Activated naive CD4-positive, alpha-beta T cell treated with anti-CD3 and anti-CD28 coated beads, Interleukin-2, amount 50 U/mL, for 72 hours (primary cell): Measurements from ENCODE around the gene IGFBP6. TPM values are rescaled to one million over a fixed set of nuclear protein-coding genes. Genes with fewer than 3 reads are reported as not detected.
"Not testable (repeated sequence)": the region's sequence is repeated elsewhere in the genome, so short reads cannot be mapped to it uniquely, and the experiment has no call there.

Experiments
- ATAC-seq, 2 donors: fragments of 150-1000 bp; cut with Tn5 transposase; 2 replicates each; pipeline ENCODE4 v1.10.0; 2021; ENCODE audit warnings: mild to moderate bottlenecking in 2 of 2, moderate library complexity in 2 of 2
- DNase-seq, 2 donors: peaks; one replicate each; pipeline ENCODE4 v3.0.0; 2021 to 2022; ENCODE audit warnings: low spot score in 2 of 2
- H3K27ac Mint-ChIP-seq, 2 donors: one replicate each; pipeline ENCODE4 v1.8.0; 2022; ENCODE audit warnings: mild to moderate bottlenecking in 2 of 2, mixed read lengths in 2 of 2
- H3K36me3 Mint-ChIP-seq, 2 donors: one replicate each; pipeline ENCODE4 v1.8.0; 2022; ENCODE audit warnings: mixed read lengths in 2 of 2
- H3K9me3 Mint-ChIP-seq, 2 donors: one replicate each; pipeline ENCODE4 v1.8.0; 2022; ENCODE audit warnings: mixed read lengths in 2 of 2
- total RNA-seq, 2 donors: library from RNA; stranded (reverse); gene quantifications; one replicate each; pipeline ENCODE4 v1.2.3, GENCODE V29; 2022

Gene IGFBP6
- total RNA-seq, 2 donors from 2014 or later: 1.5 to 3.6 TPM

- H3K9me3 Mint-ChIP-seq: no peaks in the 10 kb centered on the region
- H3K27ac Mint-ChIP-seq: peak overlapping the region; percentile 58 to 62
- DNase-seq (peak; percentile 84 to 93), ATAC-seq (peak; percentile 68 to 71)
- no peaks in the 10 kb centered on the region for H3K36me3 Mint-ChIP-seq
Observed at GRCh38 chr12:53099071-53099882, 1.8 kb downstream of the IGFBP6 start.

- no peaks in the 10 kb centered on the region for H3K36me3 Mint-ChIP-seq
- DNase-seq (no peak), ATAC-seq (no peak)
- no peak overlapping the region for H3K27ac Mint-ChIP-seq
- H3K9me3 Mint-ChIP-seq: no peaks in the 10 kb centered on the region
Observed at GRCh38 chr12:53100466-53101151, 3.1 kb downstream of the IGFBP6 start.

- DNase-seq (no peak), ATAC-seq (no peak)
- H3K27ac Mint-ChIP-seq: no peak overlapping the region
- no peaks in the 10 kb centered on the region for H3K9me3 Mint-ChIP-seq
- H3K36me3 Mint-ChIP-seq: no peaks in the 10 kb centered on the region
Observed at GRCh38 chr12:53101266-53101665, 3.8 kb downstream of the IGFBP6 start.

- ATAC-seq (no peak), DNase-seq (no peak)
- no peak overlapping the region for H3K27ac Mint-ChIP-seq
- H3K36me3 Mint-ChIP-seq: no peaks in the 10 kb centered on the region
- H3K9me3 Mint-ChIP-seq: no peaks in the 10 kb centered on the region
Observed at GRCh38 chr12:53101931-53102781, 4.7 kb downstream of the IGFBP6 start.

GRCh38 chr12:53102883-53103807 lies 5.7 kb downstream of the IGFBP6 start, which contains the start of gene SOAT2:
Gene SOAT2 (plus strand): TSS chr12:53103486. CDS start chr12:53103578, 92 bp downstream.
- peak; percentile 55 to 68 for ATAC-seq
- DNase-seq: no peak

GRCh38 chr12:53103860-53104305 lies 6.4 kb downstream of the IGFBP6 start:
- DNase-seq: no peak
- H3K27ac Mint-ChIP-seq: no peak overlapping the region
- peak in 1 of 2 donors; percentile 14 for ATAC-seq
- no peaks in the 10 kb centered on the region for H3K36me3 Mint-ChIP-seq
- no peaks in the 10 kb centered on the region for H3K9me3 Mint-ChIP-seq

More at GRCh38 chr12:53102883-53103807, 5.7 kb downstream of the IGFBP6 start, which contains the start of gene SOAT2:
- Mint-ChIP-seq H3K27ac (peak within 1 kb of the TSS; percentile 4 to 16), H3K36me3 (no peaks in the 10 kb centered on the region), H3K9me3 (no peaks in the 10 kb centered on the region)

GRCh38 chr12:53105256-53105655 lies 7.8 kb downstream of the IGFBP6 start:
- no peak for ATAC-seq
- H3K36me3 Mint-ChIP-seq: no peaks in the 10 kb centered on the region
- no peak for DNase-seq
- H3K27ac Mint-ChIP-seq: peak overlapping the region in 1 of 2 donors; percentile 25
- H3K9me3 Mint-ChIP-seq: no peaks in the 10 kb centered on the region

GRCh38 chr12:53105712-53106439 lies 8.4 kb downstream of the IGFBP6 start:
- H3K27ac Mint-ChIP-seq: no peak overlapping the region
- no peaks in the 10 kb centered on the region for H3K36me3 Mint-ChIP-seq
- no peaks in the 10 kb centered on the region for H3K9me3 Mint-ChIP-seq
- ATAC-seq (no peak), DNase-seq (no peak)

- ATAC-seq: no peak
- H3K9me3 Mint-ChIP-seq: no peaks in the 10 kb centered on the region
- no peak overlapping the region for H3K27ac Mint-ChIP-seq
- no peak for DNase-seq
- no peaks in the 10 kb centered on the region for H3K36me3 Mint-ChIP-seq
Observed at GRCh38 chr12:53107122-53107521, 9.7 kb downstream of the IGFBP6 start.

GRCh38 chr12:53112431-53112830 lies 15.0 kb downstream of the IGFBP6 start:
- not testable (repeated sequence) for H3K27ac Mint-ChIP-seq, H3K36me3 Mint-ChIP-seq, H3K9me3 Mint-ChIP-seq, DNase-seq, ATAC-seq

GRCh38 chr12:53113136-53113705 lies 15.8 kb downstream of the IGFBP6 start:
- Mint-ChIP-seq H3K36me3 (no peaks in the 10 kb centered on the region), H3K9me3 (no peaks in the 10 kb centered on the region), H3K27ac (no peak overlapping the region)
- DNase-seq: no peak
- no peak for ATAC-seq

GRCh38 chr12:53113951-53114350 lies 16.5 kb downstream of the IGFBP6 start:
- ATAC-seq: no peak
- DNase-seq: no peak
- no peak overlapping the region for H3K27ac Mint-ChIP-seq
- H3K9me3 Mint-ChIP-seq: no peaks in the 10 kb centered on the region
- H3K36me3 Mint-ChIP-seq: no peaks in the 10 kb centered on the region

GRCh38 chr12:53115112-53115890 lies 17.8 kb downstream of the IGFBP6 start:
- no peak overlapping the region for H3K27ac Mint-ChIP-seq
- ATAC-seq (no peak), DNase-seq (no peak)
- no peaks in the 10 kb centered on the region for H3K9me3 Mint-ChIP-seq
- no peaks in the 10 kb centered on the region for H3K36me3 Mint-ChIP-seq

GRCh38 chr12:53115891-53116648 lies 18.6 kb downstream of the IGFBP6 start:
- no peak for ATAC-seq
- Mint-ChIP-seq H3K36me3 (no peaks in the 10 kb centered on the region), H3K27ac (no peak overlapping the region), H3K9me3 (no peaks in the 10 kb centered on the region)
- DNase-seq: no peak
